GM18505 (cell line): Measurements from ENCODE around the gene ZKSCAN4.

Experiments used
- ATAC-seq: cut with Tn5 transposase; IDR thresholded peaks from one replicate; pipeline ENCODE4 v1.9.1; 2021; ENCODE audit not compliant: unreplicated experiment
- POLR2A ChIP-seq: IDR thresholded peaks from 4 replicates; pipeline ENCODE4 v1.6.1; 2011; ENCODE audit warnings: borderline replicate concordance; ENCODE audit not compliant: insufficient read depth, insufficient read length; ENCODE audit errors: extremely low read depth

ZKSCAN4 gene

GRCh38 chr6:28209753-28210535 lies 42.1 kb downstream of the ZKSCAN4 start:
- no peak for ATAC-seq
- no peak for TF ChIP-seq POLR2A

DNA sequence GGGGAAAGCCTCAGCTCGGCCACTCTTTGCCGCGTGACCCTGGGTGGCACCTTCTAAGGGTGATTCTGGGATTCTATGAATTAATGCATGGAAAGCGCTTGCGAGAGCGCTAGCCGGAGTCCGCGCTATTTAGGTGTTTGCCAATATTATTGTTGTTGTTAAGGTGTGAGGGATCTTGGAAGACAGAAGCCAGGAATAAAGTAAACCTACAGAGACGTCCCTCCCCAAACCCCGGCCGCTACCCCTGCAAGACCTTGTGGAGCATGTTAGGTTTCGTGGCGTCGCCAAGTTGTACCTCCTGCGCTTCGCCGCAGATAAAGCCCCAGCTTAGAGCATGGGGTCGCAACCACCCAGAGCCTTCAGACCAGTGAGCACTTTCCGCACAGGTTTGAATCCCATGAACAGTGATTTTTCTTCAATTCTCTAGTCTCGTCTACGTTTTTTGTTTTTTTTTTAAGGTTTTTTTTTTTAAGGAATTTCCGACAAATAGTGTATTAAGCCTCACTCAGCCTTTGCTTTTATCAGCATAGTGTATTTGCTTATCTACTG lies 43.9 kb downstream of the ZKSCAN4 start:
- no peak for ATAC-seq
- TF ChIP-seq POLR2A = no peak

- no peak for TF ChIP-seq POLR2A
- no peak for ATAC-seq
These were observed 44.5 kb downstream of the ZKSCAN4 start for GRCh38 chr6:28207510-28208110.

DNA sequence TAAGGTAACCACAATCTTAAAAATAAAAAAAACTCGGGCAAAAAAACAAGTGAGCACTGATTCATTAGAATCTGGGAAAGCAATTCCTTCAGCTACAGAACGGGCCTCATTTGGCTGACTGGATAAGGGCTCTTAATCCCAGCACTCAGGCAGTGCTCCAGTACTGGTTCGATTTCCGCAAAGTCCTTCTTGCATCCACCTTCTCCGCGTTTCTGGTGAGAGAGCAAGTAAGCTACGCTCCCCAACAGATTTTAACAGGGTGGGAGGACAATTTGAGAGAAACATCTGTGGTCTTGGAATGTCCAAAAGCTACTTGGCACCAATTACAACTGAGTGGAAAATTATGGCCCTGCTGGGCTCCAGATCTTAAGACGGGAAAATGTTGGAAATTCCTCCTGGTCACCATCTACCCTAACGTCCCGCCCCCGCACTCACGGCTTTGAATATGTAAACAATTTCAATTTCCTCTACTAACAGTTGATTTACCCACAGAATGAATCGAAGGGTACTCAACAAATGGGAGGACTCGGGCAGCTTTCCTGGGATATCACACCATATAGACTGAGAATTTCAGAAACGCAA lies 45.0 kb downstream of the ZKSCAN4 start:
- ATAC-seq = no peak
- TF ChIP-seq POLR2A = no peak

DNA sequence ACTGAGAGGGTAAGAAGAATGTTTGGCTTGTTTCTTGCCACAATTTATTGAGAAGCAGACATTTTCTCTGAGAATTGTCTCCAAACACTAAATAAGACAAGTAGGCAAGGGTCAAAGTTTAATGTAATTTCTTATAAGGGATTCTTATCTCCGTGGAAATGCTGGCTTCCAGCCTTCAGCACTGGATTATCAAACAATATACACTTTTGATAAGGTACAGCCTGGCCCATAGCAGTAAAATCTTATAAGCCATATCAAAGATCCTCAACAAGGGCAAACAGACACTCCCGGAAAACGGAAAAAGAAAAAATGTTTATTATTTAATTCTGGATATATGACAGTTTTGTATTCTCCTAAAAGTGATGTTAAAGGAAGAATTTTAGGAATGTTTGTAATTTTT lies 45.5 kb downstream of the ZKSCAN4 start:
- ATAC-seq = no peak

GRCh38 chr6:28205879-28206278 lies 46.2 kb downstream of the ZKSCAN4 start:
- TF ChIP-seq POLR2A = no peak
- no peak for ATAC-seq

More for the DNA sequence above, 45.5 kb downstream of the ZKSCAN4 start:
- TF ChIP-seq POLR2A = no peak

DNA sequence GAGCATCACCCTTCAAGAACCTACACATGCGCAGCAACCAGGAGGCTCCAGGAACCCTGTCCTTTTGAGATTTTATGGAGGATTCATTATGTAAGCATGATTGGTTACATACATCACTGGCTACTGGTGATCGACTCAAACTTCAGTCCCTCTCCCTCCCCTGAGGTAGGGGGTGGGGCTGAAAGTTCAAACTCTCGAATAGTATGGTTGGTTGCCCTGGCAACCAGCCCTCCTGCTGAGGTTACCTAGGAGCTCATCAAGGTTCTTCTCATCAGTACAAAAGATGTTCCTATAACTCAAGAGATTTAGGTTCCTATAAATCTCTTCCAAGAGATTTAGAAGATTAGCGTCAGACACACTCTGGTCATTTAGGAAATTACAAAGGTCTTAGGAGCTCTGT lies 48.9 kb downstream of the ZKSCAN4 start:
- no peak for TF ChIP-seq POLR2A
- ATAC-seq = no peak

- no peak for ATAC-seq
- no peak for TF ChIP-seq POLR2A
These were observed 52.0 kb downstream of the ZKSCAN4 start for GRCh38 chr6:28200020-28200419.
